Heart left ventricle (tissue), 13 donors: ENCODE data around the gene HSD11B1.

ENCODE experiments used
- CTCF ChIP-seq, 12 donors: fragments of 200-600 bp; sonication (generic) in 4 of 12; IDR thresholded peaks; one replicate each; pipeline versions ENCODE4 v1.5.0 to v1.8.0; 2018 to 2022; ENCODE audit warnings: antibody characterized with exemption in 12 of 12, mild to moderate bottlenecking in 5 of 12
- POLR2A ChIP-seq, 2 donors: fragments of 450-650 bp; IDR thresholded peaks; one replicate each; pipeline ENCODE4 v1.6.1; 2017; ENCODE audit warnings: antibody characterized with exemption in 2 of 2, mild to moderate bottlenecking in 2 of 2, moderate library complexity in 2 of 2
- donor health status: ischemic (EF 13 %, LVEDD 7.1; RV severe dilation, severe dysfunction).
- donor health status: DM: no; HTN: yes; CAD: no.
- donor health status: DM: no; HTN: no; CAD: no.
- donor health status: ischemic (EF 25% LVEDD 6.9; RV normal size, moderate dysfunction).
- donor health status: ischemic (EF 25% LVEDD 5.7; RV mildly dilated, moderate dysfunction).
- donor health status: ischemic (EF 35%, LVEDD 5.7; RV mildly dilated, moderate dysfunction).
- donor health status: nonischemic (EF 11% LVEDD 7.7; RV severe dilation, severe dysfunction).
- donor health status: DM: yes; HTN: yes; CAD: no.
- donor health status: PGD.
- donor health status: ischemic (EF 29% LVEDD 5.4; RV normal size, mild dysfunction).
- donor health status: nonischemic (EF 23%, LVEDD 6.1; RV moderate dilation, normal function).

- TF ChIP-seq CTCF (IDR thresholded peaks at IDR 0.05), result no peak
- TF ChIP-seq POLR2A (IDR thresholded peaks at IDR 0.05), result no peak
Observed at GRCh38 chr1:209685821-209686220, 18.8 kb upstream of the HSD11B1 start.
